ENCODE measurements around the gene MC3R. TPM values are rescaled to one million over a fixed set of nuclear protein-coding genes. Genes with fewer than 3 reads are reported as not detected.
A peak's percentile ranks its signal among the peaks of the same experiment; 100 is the strongest.

The MC3R gene
- not detected for total RNA-seq
- total RNA-seq (2013), result not detected

DNA sequence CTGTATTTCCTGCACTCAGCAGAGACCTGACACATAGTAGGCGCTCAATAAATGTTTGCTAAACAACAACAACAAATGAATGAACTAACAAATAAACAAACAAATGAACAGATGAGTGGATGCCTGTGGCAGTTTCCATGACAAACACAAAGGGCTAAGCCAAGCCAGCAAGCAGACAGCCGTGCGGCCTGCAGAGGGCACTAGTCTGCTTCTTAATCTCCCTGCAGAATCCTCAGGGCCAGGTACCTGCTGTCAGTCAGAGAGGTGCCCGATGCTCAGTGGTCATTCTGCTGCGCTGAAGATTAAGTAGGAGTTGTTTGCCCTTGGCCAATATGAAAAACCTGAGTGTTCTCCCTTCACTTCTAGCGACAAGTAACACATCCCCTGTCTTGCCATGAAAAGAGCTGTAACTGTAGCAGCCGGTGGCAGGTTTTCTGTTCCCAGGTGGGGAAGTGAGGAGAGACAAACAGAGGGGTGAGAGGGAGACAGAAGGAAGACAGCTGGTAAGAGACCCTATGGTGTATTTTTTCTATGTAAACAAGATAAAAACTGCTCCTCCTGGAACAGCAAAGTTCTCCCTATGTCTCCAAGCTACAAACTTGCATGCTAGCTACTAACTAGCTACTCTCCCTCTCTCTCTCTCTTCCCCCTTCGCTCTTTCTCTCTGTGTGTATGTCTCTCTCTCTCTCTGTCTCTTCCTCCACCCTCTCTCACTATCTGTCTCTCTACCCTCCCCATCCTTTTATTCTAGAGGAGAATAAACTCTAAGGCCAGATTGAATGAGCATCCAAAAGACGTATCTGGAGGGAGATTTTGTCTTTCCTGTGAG is at the start of gene MC3R:
TSS of gene MC3R (plus strand) at position 779 of the 829 bp plus-strand sequence. CDS start 112 bp downstream, outside the sequence.
- H3K9me3 ChIP-seq (ENCODE audit: control insufficient read depth, insufficient read depth, low read length), result no peaks in the 10 kb centered on the region
- Mint-ChIP-seq H3K4me3 (no peak within 1 kb of the TSS), H3K27me3 (ENCODE audit: low read depth in 2 of 2) (peaks cover 26 to 50% of the 10 kb centered on the region in 2 donors), H3K36me3 (no peaks in the 10 kb centered on the region), H3K27ac (no peak within 1 kb of the TSS), H3K4me1 (peaks cover 0 to 5% of the 10 kb centered on the region in 2 donors), H3K9me3 (no peaks in the 10 kb centered on the region)
- H3K4me3 ChIP-seq (ENCODE audit: low read length), result no peak within 1 kb of the TSS
- H3K27ac ChIP-seq (ENCODE audit: low read length), result no peak within 1 kb of the TSS
- DNase-seq (peak in 1 of 2 donors; percentile 59), ATAC-seq (peak in 1 of 3 donors; percentile 66)
- no peaks in the 10 kb centered on the region for H3K36me3 ChIP-seq (ENCODE audit: control insufficient read depth, insufficient read depth, low read length)
- intact Hi-C loops (cut with micrococcal nuclease), result no loop called here
- TF ChIP-seq, protein P1, sequence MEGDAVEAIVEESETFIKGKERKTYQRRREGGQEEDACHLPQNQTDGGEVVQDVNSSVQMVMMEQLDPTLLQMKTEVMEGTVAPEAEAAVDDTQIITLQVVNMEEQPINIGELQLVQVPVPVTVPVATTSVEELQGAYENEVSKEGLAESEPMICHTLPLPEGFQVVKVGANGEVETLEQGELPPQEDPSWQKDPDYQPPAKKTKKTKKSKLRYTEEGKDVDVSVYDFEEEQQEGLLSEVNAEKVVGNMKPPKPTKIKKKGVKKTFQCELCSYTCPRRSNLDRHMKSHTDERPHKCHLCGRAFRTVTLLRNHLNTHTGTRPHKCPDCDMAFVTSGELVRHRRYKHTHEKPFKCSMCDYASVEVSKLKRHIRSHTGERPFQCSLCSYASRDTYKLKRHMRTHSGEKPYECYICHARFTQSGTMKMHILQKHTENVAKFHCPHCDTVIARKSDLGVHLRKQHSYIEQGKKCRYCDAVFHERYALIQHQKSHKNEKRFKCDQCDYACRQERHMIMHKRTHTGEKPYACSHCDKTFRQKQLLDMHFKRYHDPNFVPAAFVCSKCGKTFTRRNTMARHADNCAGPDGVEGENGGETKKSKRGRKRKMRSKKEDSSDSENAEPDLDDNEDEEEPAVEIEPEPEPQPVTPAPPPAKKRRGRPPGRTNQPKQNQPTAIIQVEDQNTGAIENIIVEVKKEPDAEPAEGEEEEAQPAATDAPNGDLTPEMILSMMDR (IDR thresholded peaks at IDR 0.05), result no peak
- H3K27me3 ChIP-seq (ENCODE audit: control insufficient read depth, insufficient read depth, low read length), result peaks cover 4% of the 10 kb centered on the region
- H3K4me1 ChIP-seq (ENCODE audit: control insufficient read depth, insufficient read depth, low read length), result no peaks in the 10 kb centered on the region
- 27% methylated on average over 8 of the region's 9 CpGs for WGBS (ENCODE audit: insufficient coverage)

DNA sequence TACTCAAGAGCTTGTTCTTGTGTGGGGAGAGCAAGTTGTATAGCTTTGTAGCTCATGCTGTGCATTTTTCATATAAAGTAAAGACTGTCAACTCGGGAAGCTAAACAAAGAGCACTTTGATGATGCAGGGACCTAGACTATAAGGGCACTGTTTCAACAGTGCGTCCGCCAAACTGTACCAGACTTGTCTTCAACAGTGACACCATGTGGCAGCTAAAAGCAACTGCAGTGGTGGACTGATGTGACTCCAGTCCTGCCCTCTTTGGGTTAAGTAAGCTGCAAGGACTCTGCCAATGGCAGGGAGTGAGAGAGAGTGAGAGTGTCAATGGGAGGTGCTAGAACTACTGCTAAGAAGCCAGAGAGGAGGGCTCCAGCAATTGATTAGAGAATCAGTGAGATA is 48.1 kb upstream of the MC3R start:
- peak in 1 of 2 donors; percentile 4 for DNase-seq
- peaks cover 9 to 19% of the 10 kb centered on the region in 2 donors for H3K9me3 Mint-ChIP-seq
- peaks cover 13% of the 10 kb centered on the region for H3K36me3 Mint-ChIP-seq
- no peak for ATAC-seq
- Histone ChIP-seq H3K4me3 (ENCODE audit: low read length) (no peak overlapping the region), H3K36me3 (ENCODE audit: control insufficient read depth, insufficient read depth, low read length) (no peaks in the 10 kb centered on the region), H3K4me1 (ENCODE audit: control insufficient read depth, insufficient read depth, low read length) (no peaks in the 10 kb centered on the region), H3K27ac (ENCODE audit: low read length) (no peak overlapping the region), H3K9me3 (ENCODE audit: control insufficient read depth, insufficient read depth, low read length) (peaks cover 17% of the 10 kb centered on the region), H3K27me3 (ENCODE audit: control insufficient read depth, insufficient read depth, low read length) (no peaks in the 10 kb centered on the region)
- intact Hi-C loops (cut with micrococcal nuclease), result no loop called here
- TF ChIP-seq, protein P1 (IDR thresholded peaks at IDR 0.05), result no peak
- WGBS (ENCODE audit: insufficient coverage), result 82% methylated on average over 3 of the region's 3 CpGs
- H3K27me3 Mint-ChIP-seq (ENCODE audit: low read depth in 2 of 2), result peaks cover 3 to 7% of the 10 kb centered on the region in 2 donors
- H3K4me3 Mint-ChIP-seq, result no peak overlapping the region
- no peaks in the 10 kb centered on the region for H3K4me1 Mint-ChIP-seq
- no peak overlapping the region for H3K27ac Mint-ChIP-seq

DNA sequence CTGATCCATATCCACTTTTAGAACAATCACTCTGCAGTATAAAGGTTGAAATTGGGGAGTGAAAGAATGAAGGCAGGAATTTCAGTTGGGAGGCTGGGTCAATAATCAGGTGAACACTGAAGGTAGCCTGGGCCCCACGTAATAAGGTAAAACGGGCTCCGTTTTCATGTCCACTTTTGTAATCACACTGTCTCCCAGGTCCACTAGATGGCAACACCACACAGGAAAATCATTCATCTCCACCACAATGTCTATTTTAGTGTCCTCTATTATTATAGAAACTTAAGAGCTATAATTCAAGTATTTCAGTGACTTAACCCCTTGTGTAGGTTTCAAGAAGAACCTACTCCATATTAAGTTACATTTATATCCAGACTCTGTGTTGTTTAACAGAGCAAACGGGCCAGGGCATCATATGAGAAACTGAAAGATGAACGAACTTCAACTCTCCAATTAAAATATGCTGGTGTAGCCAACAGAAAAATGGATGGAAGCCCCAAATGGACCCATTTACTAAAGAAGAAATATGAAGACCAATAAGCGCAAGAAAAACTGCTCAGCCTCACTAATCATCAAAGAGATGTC is 45.9 kb upstream of the MC3R start:
- WGBS (ENCODE audit: insufficient coverage), result 42% methylated on average over 6 of the region's 6 CpGs
- H3K27me3 ChIP-seq (ENCODE audit: control insufficient read depth, insufficient read depth, low read length), result no peaks in the 10 kb centered on the region
- ATAC-seq, result no peak
- H3K4me1 ChIP-seq (ENCODE audit: control insufficient read depth, insufficient read depth, low read length), result no peaks in the 10 kb centered on the region
- peaks cover 17% of the 10 kb centered on the region for H3K9me3 ChIP-seq (ENCODE audit: control insufficient read depth, insufficient read depth, low read length)
- Mint-ChIP-seq H3K27me3 (ENCODE audit: low read depth in 2 of 2) (peaks cover 3 to 7% of the 10 kb centered on the region in 2 donors), H3K27ac (no peak overlapping the region), H3K36me3 (peaks cover 13% of the 10 kb centered on the region), H3K9me3 (peaks cover 9 to 19% of the 10 kb centered on the region in 2 donors), H3K4me3 (no peak overlapping the region), H3K4me1 (peaks cover 3% of the 10 kb centered on the region in 2 donors)
- H3K4me3 ChIP-seq (ENCODE audit: low read length), result no peak overlapping the region
- H3K27ac ChIP-seq (ENCODE audit: low read length), result no peak overlapping the region
- H3K36me3 ChIP-seq (ENCODE audit: control insufficient read depth, insufficient read depth, low read length), result no peaks in the 10 kb centered on the region
- TF ChIP-seq, protein P1 (IDR thresholded peaks at IDR 0.05), result no peak
- peak in 1 of 2 donors; percentile 3 for DNase-seq
- intact Hi-C loops (cut with micrococcal nuclease), result no loop called here

Measured in natural killer cell (primary cell).